Lower leg skin (tissue), 4 donors: ENCODE data around the gene BTBD10. TPM values are rescaled to one million over a fixed set of nuclear protein-coding genes. Genes with fewer than 3 reads are reported as not detected.
A peak's percentile ranks its signal among the peaks of the same experiment; 100 is the strongest.
"Not testable (repeated sequence)": the region's sequence is repeated elsewhere in the genome, so short reads cannot be mapped to it uniquely, and the experiment has no call there.

ENCODE experiments used
- DNase-seq, 2 donors: peaks; one replicate each; pipeline ENCODE4 v3.0.0-alpha.2; 2019; ENCODE audit warnings: low spot score in 2 of 2
- H3K4me3 ChIP-seq: fragments of 200-600 bp; sonication (generic); 2 replicates; pipeline ENCODE4 v1.5.1; 2017; ENCODE audit warnings: mild to moderate bottlenecking, low read depth; ENCODE audit not compliant: poor library complexity, severe bottlenecking
- CTCF ChIP-seq, 3 donors: fragments of 450-650 bp; IDR thresholded peaks; one replicate each; pipeline ENCODE4 v1.5.1; 2016; ENCODE audit warnings: antibody characterized with exemption in 3 of 3, mild to moderate bottlenecking in 3 of 3, moderate library complexity in 2 of 3
- POLR2A ChIP-seq, 2 donors: fragments of 450-650 bp; IDR thresholded peaks; one replicate each; pipeline ENCODE4 v1.6.1; 2016 to 2017; ENCODE audit warnings: antibody characterized with exemption in 2 of 2, mild to moderate bottlenecking in 1 of 2, moderate library complexity in 1 of 2
- WGBS, 2 donors: methylation state at CpG; one replicate each; pipeline ENCODE4 v1.1.5; 2018; 5-methylcytosine and 5-hydroxymethylcytosine counted together
- intact Hi-C: fragments of 100-400 bp; cut with DNase I; formaldehyde crosslinking; loops from one replicate; pipeline ENCODE4 v1.15.0; 2023; ENCODE audit warnings: low total_unique reads
- total RNA-seq, 4 donors: library from RNA; depleted of rRNA; stranded (reverse); fragments of >200 nt; gene quantifications; one replicate each; pipeline ENCODE4 v1.1.0, GENCODE V29; 2016

Gene BTBD10
- total RNA-seq, 4 donors from 2014 or later = 32.2 to 41.0 (median 35.7) TPM

GRCh38 chr11:13440100-13440855 is 22.7 kb downstream of the BTBD10 start:
- TF ChIP-seq CTCF (IDR thresholded peaks at IDR 0.05) = no peak
- TF ChIP-seq POLR2A (IDR thresholded peaks at IDR 0.05) = no peak
- WGBS, 2 donors = 14 to 17% methylated on average over 8 of the region's 8 CpGs
- H3K4me3 ChIP-seq = no peak overlapping the region
- intact Hi-C loops = no loop called here
- peak in 1 of 2 donors; percentile 20 for DNase-seq

GRCh38 chr11:13438291-13438690 is 24.7 kb downstream of the BTBD10 start:
- intact Hi-C loops = no loop called here
- TF ChIP-seq CTCF (IDR thresholded peaks at IDR 0.05) = no peak
- no peak for TF ChIP-seq POLR2A (IDR thresholded peaks at IDR 0.05)
- no peak for DNase-seq
- no peak overlapping the region for H3K4me3 ChIP-seq
- WGBS, 2 donors = 92 to 98% methylated on average over 1 of the region's 1 CpG

GRCh38 chr11:13436836-13437235 is 26.2 kb downstream of the BTBD10 start:
- whole genome bisulfite sequencing, 2 donors = 85 to 89% methylated on average over 7 of the region's 7 CpGs

DNA sequence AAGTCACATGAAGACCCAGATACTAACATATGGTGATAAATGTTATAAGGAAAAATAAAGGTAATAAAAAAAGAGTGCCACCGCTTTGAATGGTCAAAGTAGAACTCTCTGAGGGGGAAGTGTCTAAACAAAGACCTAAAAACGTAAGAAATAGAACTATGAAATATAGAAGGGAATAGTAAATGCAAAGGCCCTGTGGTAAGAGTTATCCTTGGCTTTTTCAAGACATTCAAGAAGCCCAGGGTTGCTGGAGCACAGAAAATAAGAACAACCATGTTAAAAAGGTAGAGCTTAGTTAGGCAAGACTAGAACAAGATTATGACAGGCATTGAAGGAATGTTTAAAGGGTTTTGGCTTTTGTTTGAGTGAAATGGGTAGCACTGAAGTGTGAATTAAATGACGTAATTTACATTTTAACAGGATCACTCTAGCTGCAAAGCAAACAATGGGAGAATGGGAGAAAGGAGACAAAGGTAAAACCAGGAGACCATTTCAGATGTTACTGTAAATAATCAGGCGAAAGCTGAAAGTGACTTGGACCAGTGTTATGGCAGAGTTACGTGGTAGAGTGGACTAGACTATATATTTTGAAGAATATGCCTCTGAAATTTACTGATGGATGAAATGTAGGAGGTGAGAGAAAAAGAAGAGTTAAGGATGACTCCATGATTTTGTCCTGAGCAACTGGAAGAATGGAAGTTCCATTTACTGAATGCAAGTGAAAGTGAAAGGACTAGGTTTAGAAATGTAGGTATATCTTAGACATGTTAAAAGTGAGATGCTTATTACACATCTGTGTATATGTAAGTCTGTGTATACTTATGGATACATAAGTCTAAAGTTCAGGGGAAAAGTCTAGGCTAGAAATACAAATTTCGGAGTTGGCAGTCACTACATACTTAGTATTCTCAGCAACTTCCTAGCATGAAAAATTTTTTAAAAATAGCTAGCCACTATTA is 28.5 kb downstream of the BTBD10 start:
- no peak for TF ChIP-seq CTCF (IDR thresholded peaks at IDR 0.05)
- intact Hi-C loops = no loop called here
- 92 to 98% methylated on average over 6 of the region's 6 CpGs for WGBS, 2 donors
- DNase-seq = no peak
- no peak overlapping the region for H3K4me3 ChIP-seq

More at GRCh38 chr11:13436836-13437235, 26.2 kb downstream of the BTBD10 start:
- intact Hi-C loops, H3K4me3 ChIP-seq, DNase-seq: not testable (repeated sequence)

DNA sequence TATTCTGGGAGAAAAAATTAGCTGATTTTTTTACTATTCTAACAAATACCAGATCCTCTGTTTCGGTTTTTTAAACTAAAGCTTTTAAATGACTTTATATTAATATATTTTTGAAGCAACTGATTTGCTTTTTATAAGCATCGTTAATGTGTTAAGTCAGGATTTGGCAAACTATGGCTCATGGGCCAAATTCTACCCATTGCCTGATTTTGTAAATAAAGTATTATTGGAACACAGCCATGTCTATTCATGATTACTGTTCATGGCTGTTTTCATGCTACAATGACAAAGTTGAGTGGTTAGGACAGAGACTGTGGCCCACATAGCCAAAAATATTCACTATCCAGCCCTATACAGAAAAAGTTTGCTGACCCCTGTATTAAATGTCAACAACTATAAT is 29.6 kb downstream of the BTBD10 start:
- no peak for TF ChIP-seq POLR2A (IDR thresholded peaks at IDR 0.05)
- TF ChIP-seq CTCF (IDR thresholded peaks at IDR 0.05) = no peak
- 91 to 93% methylated on average over 2 of the region's 2 CpGs for WGBS, 2 donors

GRCh38 chr11:13429836-13430235 is 33.2 kb downstream of the BTBD10 start:
- intact Hi-C loops = no loop called here
- TF ChIP-seq CTCF (IDR thresholded peaks at IDR 0.05) (no peak), POLR2A (IDR thresholded peaks at IDR 0.05) (no peak)
- 98 to 99% methylated on average over 3 of the region's 3 CpGs for WGBS, 2 donors
- DNase-seq = no peak
- no peak overlapping the region for H3K4me3 ChIP-seq

More for the DNA sequence above, 29.6 kb downstream of the BTBD10 start:
- no peak overlapping the region for H3K4me3 ChIP-seq
- intact Hi-C loops = no loop called here
- no peak for DNase-seq
